GM19324 (cell line): ENCODE results near the gene ZNF584.
"Not testable (repeated sequence)": the region's sequence is repeated elsewhere in the genome, so short reads cannot be mapped to it uniquely, and the experiment has no call there.

Experiments used
- ATAC-seq: cut with Tn5 transposase; IDR thresholded peaks from one replicate; pipeline ENCODE4 v1.9.1; 2021; ENCODE audit warnings: mild to moderate bottlenecking, moderate library complexity; ENCODE audit not compliant: unreplicated experiment, low FRiP score

ZNF584 gene

DNA sequence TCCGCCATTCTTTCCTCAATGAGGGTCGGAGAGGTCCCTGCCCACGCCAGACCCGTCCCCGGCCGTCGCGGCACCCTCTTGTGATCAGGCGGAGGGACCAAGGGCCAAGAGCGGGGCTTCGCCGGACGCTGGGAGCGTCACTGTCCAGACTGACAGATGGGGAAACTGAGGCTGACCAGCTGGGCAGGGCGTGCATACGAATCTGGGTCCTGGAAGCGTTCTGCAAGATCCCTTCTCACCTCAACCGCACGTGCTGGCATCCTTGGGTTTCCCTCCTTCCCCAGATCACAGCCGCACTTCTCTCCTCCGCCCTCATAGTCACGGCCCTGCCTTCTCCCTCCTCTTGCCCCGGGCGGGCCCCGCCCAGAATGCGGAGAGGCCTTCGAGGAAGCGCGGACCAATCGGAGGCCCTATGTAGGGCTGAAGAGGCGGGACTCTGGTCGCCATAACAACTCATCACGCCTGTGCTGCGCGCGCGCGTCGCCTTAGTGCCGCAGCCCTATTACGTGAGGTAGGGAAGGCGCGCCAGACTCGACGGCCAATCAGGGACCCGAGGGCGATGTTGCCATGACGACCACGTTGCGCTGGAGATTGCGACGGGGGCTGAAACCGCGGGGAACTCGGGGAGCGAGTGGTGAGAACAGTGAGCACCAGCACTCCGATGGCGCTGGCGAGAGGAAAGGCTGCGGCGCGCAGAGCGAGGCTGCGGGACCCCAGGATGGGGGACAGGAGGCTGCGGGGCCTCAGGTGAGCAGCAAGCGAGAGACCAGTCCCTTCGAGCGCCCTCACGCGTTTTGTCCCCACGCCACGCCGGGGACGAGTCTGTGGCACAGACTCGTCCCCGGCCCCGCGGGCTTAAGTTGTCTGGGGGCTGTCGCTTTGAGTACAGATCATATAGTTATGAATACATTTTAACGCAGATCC lies 7.3 kb upstream of the ZNF584 start:
- ATAC-seq: peak; percentile 98

DNA sequence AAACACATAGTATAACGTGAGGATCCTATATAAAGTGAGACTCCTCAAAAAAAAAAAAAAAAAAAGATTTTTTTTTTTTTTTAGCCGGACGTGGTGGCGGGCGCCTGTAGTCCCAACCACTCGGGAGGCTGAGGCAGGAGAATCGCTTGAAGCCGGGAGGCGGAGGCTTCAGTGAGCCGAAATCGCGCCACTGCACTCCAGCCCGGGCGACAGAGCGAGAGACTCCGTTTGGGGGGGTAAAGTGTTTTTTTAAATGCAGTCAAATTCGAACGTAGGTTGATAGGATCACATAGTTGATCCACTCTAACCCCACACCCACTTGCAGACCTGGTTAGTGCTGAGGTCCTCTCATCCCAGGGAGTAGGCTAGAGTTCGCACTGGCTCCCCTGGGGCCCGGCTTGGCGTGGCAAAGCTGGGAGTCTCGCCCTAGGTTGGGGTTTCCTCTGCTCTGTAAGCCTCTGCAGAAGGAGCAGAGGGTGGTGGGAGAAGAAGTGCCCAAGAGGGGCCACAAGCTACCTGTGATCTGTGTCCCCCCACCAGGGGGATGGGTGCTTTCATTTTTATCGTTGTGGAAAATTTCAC lies 6.5 kb upstream of the ZNF584 start:
- no peak for ATAC-seq

DNA sequence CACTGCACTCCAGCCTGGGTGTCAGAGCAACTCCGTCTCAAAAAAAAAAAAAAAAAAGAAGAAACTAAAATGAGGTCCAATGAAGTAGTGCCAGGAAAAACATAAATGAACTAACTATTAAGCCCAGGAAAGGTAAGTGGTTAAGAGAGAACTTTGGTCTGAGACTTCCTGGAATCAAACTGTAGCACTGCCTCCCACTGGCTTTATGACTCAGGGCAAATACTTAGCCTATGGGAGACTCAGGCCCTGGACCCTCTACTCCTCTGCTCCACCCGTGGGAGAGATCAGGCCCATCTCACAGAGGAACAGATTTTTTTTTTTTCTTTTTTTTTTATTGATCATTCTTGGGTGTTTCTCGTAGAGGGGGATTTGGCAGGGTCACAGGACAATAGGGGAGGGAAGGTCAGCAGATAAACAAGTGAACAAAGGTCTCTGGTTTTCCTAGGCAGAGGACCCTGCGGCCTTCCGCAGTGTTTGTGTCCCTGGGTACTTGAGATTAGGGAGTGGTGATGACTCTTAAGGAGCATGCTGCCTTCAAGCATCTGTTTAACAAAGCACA lies 4.5 kb upstream of the ZNF584 start:
- ATAC-seq: not testable (repeated sequence)

DNA sequence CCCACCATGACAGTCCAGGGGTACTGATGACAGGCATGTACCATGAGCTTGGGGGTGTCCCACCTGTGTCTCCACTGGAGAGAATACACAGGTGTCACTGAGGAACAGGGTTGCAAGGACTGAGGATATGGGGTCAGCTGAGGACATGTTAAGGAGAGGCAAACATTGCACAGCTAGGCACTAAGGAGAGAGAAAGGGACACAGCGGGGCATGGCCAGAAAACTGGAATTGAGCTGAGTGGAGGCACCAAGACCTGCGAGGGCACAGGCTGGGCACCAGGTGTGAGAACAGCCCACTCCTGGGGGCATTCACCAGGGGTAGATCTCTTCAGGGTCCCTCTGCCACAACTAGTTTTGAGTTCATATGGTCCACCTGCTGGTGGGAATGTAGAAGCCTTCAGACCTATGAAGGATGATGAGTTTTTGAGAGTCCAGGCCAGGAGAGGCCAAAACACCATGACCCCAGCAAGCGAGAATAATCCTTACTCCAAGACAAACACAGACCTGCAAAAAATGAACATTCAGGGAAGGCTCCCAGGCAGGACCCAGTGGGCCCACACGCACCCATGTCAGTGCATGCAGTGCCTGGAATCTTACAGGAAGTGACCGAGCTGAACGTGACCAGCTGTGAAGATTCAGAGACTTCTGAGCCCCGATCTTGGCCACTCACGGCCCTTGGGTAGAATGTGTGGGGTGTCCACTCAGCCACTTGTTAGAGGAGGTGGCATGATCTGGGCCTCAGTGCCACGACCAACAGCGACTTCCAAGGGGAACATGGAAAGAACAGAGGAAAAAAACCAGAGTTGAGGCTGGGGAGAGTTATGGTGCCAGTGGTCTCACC lies 1.4 kb upstream of the ZNF584 start:
- ATAC-seq: no peak

DNA sequence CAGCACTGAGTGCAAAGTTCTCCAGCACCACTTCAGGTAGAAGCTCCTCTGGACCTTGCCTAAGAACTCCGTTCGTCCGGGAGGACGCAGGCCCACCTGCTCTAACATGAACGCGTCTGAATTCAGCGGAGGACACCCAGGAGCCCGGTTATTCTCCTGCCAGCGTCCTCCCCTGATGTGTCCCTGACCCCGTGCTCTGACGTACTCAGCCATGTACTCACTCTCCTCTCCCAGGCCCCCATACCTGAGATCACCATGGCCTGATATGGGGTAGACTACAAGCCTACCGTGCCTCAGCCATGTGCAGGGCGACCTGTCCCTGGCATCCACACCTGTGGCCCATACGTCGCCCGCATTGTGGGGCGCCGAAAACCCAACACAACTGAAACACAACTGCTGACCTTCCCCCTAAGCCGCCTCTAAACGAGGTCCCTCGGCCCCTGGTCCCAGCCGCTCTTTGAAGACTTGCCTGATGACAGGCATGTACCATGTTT lies 744 bp upstream of the ZNF584 start:
- no peak for ATAC-seq

DNA sequence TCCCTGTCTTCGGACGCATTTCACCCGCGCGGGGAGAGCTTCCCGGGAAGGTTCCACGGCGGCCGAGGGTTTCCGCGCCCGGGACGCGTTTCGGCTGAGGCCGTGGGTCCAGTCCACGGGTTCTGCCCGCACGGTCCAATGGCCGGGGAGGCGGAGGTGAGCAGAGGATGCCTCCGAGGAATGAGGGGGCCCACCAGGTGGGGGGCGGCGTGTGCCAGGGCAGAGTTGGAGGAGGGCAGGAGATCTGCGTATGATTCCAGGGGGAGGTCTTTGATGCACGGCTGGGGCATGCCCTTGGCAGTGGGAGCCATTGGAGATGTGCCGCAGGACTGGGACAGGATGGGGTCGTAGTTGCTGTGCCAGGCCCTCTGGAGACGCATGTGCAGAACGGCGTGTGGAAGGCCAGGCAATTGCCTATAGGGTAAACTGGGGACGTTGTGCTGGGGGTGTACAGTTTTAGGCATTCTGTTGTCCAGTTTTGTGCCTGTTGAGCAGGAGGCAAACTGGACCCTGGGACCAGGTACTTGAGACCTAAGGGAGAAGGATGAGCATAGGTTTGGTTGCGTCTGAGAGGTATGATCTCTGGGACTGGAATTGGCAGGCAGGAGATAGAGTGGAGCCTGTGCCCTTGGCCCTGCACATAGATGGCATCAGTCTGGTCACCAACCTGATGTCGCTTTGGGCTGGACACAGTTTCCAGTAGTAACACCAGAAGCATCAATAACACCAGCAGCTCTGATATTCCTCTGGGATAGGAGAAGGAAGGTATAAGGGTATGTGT lies 751 bp downstream of the ZNF584 start:
- peak; percentile 16 for ATAC-seq

DNA sequence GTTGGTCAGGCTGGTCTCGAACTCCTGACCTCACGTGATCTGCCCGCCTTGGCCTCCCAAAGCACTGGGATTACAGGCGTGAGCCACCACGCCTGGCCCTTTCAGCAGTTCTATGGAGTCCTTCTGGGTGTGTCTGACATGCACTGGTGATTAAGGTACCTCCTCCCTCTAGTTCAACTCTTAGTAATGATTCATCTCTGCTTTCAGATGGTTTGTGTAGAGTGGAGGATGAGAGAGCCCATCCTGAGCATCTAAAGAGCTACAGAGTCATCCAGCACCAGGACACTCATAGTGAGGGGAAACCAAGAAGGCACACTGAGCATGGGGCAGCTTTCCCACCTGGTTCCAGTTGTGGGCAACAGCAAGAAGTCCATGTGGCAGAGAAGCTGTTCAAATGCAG lies 8.2 kb downstream of the ZNF584 start:
- no peak for ATAC-seq

DNA sequence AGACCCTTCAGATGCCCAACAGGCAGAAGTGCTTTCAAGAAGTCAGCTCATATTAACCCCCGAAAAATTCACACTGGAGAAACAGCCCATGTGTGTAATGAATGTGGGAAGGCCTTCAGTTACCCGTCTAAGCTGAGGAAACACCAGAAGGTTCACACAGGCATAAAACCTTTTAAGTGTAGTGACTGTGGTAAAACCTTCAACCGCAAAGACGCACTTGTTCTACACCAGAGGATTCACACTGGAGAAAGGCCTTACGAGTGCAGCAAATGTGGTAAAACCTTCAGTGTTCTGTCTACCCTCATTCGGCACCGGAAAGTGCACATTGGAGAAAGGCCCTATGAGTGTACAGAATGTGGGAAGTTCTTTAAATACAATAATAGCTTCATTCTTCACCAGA lies 8.6 kb downstream of the ZNF584 start:
- no peak for ATAC-seq

DNA sequence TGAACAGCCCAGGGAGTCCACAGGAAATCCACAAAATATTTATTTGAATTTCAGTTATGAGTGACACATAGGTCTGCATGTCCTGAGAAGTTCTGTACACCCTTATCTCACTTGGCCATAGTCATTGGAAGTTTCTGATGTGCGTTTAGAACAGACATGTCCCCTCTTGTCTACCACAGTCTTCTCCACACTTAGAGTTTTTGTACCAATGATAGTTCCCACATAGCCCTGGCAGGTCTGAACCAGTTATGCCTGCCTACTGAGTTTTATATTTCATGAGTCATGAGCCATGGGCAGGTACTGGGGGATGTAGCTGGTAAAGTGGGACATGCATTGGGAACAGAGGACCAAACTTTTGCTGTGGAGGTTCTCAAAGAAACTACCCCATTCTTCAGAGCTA lies 20.2 kb downstream of the ZNF584 start:
- no peak for ATAC-seq

DNA sequence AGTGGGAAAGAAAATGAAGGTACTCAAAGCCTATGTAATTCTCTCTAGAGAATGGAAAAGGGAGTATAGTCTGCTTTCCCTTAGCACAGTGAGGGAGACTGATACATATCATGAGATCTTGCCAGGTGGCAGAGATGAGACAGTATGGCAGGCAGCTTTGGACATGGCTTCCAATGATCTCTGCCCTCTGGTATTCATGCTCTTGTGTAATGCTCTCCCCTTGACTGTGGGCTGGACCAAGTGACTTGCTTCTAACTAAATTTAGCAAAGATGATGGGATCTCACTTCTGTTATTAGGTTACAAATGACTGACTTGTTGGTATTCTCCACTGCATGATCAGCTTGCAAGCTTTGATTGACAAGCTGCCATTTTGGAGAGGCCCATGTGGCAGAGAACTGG lies 21.3 kb downstream of the ZNF584 start:
- no peak for ATAC-seq

DNA sequence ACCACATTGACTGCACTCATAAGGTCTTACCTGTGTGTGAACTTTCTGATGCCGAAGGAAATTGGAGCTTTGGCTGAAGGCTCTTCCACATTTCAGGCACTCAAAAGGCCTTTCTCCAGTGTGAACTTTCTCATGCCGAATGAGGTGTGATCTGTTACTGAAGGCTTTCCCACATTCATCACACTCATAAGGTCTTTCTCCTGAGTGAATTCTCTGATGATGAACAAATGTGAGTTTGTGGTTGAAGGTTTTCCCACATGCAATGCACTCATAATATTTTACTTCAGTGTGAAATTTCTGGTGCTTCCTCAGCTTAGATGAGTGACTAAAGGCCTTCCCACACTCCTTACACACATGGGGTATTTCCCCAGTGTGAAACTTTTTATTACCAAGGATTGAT lies 25.8 kb downstream of the ZNF584 start:
- ATAC-seq: no peak

DNA sequence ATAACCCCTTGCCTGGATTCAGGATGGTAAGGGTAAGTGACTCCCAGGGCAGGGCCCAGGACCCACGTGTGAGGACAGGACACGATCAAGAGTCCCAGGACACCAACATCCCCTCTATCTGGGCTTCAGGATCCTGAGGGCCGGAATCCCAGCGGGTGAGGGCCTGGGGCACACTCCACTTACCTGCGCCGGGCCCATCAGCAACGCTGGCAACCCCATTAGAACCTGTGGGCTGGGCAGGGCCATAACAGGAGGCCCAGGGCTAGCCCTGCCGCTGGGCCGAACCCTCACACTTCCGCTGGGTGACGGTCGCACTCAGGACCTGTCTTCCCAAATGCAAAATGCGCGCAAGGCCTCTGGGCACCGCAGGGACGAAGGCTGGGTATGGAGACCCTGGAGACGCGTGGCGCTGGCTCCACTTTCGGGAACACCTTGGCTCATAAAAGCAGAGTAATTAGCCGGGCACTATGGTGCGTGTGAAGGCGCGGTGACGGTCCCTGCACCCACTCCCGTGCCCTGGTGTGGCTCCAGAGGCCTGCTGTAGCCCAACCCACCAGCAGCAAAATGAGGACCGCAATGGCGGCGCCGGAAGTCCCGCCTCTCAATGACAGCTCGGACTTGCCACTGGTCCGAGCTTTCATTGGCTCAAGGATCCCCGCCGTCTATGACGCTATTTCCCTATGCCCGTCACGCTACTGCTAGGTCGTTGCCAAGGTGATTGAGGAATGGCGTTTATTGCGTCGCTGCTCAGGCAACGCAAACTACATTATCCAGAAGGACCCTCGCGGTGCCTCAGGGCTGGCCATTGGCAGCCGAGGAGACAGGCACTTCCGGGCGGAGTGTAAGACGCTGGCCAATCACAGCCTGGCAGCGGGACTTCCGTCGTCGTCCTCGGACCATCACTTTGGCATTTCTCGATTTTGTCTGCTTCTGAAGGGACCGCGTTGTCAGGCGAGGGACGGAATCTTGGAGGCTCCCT lies 31.4 kb downstream of the ZNF584 start, which contains the start of gene ZNF132:
ZNF132 (minus strand) TSS at position 578 of the 979 bp plus-strand sequence; CDS start at position 246, 332 bp downstream.
- peak; percentile 96 for ATAC-seq

DNA sequence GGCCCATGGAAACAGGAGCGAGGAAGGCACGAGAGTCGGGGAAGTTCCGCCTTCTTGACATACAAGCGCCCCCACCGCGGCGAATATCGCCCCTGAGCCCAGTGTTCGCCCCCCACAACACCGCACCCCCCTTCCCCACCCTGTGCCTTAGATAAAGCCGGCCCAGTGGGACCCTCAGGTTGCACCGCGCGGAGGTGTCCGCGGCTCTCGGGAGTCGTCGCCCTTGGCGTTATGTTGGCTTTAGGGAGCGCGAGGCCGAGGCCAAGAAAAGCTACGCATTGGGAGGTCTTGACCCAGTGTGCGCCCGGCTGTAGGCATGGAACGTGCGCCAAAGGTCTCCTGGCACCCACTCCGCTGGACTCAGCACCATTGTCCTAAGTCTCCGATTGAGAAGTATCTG lies 32.1 kb downstream of the ZNF584 start:
- ATAC-seq: no peak

DNA sequence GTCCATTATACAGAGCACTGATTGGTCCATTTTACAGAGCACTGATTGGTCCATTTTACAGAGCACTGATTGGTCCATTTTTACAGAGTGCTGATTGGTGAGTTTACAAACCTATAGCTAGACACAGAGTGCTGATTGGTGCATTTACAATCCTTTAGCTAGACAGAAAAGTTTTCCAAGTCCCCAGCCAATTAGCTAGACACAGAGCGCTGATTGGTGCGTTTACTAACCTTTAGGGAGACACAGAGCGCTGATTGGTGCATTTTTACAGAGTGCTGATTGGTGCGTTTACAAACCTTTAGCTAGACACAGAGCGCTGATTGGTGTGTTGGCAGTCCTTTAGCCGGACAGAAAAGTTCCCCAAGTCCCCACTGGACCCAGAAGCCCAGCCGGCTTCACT lies 34.5 kb downstream of the ZNF584 start:
- not testable (repeated sequence) for ATAC-seq

DNA sequence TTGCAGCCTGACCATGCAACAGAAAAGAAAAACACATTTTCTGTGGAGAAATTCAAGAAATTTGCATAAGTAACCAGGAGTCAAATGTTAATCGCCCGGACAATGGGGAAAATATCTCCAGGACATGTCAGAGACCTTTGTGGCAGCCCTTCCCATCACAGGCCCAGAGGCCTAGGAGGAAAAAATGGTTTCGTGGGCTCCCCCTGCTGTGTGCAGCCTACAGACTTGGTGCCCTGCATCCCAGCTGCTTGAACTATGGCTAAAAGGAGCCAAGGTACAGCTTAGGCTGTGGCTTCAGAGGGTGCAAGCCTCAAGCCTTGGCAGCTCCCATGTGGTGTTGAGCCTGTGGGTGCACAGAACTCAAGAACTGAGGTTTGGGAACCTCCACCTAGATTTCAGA lies 40.4 kb downstream of the ZNF584 start:
- ATAC-seq: not testable (repeated sequence)

DNA sequence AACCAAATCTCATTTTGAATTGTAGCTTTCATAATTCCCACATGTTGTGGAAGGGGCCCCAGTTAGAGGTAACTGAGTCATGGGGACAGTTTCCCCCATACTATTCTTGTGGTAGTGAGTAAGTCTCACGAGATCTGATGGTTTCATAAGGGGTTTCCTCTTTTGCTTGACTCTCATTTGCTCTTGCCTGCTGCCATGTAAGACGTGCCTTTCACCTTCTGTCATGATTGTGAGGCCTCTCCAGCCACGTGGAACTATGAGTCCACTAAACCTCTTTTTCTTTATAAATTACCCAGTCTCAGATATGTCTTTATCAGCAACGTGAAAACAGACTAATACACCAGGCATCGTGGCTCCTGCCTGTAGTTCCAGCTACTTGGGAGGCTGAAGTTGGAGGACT lies 41.5 kb downstream of the ZNF584 start:
- ATAC-seq: not testable (repeated sequence)

DNA sequence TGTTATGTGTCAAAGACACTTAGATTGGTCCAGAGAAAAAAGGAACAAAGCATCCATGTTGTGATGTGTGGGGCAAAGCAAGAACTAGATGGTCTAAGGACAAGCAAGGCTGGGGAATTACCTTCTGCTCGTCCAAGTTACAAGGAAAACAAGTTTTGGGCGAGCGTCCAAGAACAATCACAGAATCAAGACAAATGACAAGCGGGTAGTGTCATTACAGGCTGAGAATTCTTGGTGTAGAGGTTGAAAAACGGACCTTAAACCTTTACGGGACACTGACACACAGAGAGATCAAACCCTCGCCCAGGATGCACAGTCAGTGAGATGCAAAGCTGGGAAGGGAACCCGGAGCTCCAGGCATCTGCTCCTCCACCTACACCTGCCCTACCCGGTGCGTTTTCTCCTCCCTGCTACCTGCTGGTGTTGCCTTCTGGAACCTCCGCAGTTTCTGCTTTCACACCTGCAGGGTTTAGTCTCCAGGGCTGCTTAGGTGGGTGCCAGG lies 42.5 kb downstream of the ZNF584 start:
- ATAC-seq: peak; percentile 3

DNA sequence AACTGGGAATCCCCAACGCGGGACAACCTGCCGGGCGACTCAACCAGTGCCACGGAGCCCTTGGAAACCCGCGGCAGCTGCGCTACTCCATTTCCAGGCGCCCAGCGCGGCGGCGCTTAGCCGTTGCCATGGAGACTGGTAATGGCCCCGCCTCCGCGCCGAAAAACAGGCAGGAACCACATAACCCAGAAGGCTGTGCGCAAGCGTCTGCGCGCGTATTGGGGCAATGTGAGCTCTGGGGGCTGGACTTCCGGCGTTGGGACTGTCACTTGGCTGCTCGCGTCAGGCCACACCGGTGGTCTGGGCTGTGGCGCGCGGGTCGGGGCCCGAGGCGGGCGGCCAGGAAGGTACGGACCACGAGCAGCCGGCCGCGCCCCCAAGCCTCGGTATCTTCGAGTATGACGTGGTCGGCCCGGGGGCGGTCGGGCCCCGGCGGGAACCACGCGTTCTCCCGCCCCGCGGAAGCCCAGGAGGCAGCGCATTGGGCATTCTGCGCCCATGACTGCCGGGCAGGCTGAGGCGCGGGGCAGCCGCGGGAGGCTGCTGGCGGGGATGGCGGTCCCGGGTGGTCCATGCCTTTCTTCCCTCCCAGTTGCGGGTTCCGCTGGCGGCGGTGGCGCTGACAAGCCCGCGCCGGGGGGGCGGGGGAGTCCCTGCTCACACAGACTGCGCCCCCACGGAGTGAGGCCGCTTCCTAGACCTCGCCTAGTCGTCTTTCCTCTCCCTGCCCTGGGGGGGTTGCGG lies 43.1 kb downstream of the ZNF584 start, which contains the start of gene ZNF324B:
ZNF324B (plus strand) TSS at position 265 of the 744 bp plus-strand sequence. CDS start 2,080 bp downstream, outside the sequence.
- ATAC-seq: peak; percentile 97
